PFSK-1 (cell line): ENCODE measurements around the gene EXOC1.

Experiments used
- FOXP2 ChIP-seq: optimal IDR thresholded peaks from 2 replicates; pipeline ENCODE3; 2011; ENCODE audit warnings: borderline replicate concordance, control low read depth, inconsistent platforms; ENCODE audit not compliant: insufficient read depth; ENCODE audit errors: extremely low read length, extremely low read depth
- POLR2AphosphoS5 ChIP-seq: IDR thresholded peaks from 2 replicates; pipeline ENCODE4 v1.6.1; 2012; ENCODE audit warnings: low read depth, mild to moderate bottlenecking, control low read depth, low read length, moderate library complexity
- REST ChIP-seq, 2 experiments: IDR thresholded peaks; 2 replicates each; pipeline versions ENCODE4 v1.6.1 to v1.8.0; 2011 to 2012; ENCODE audit warnings: low read depth in 2 of 2, low read length in 2 of 2, control low read depth in 1 of 2, inconsistent platforms in 1 of 2, mild to moderate bottlenecking in 1 of 2, moderate library complexity in 1 of 2; ENCODE audit not compliant: insufficient read depth in 1 of 2
- SIN3A ChIP-seq: IDR thresholded peaks from 2 replicates; pipeline ENCODE4 v1.6.1; 2012; ENCODE audit warnings: mild to moderate bottlenecking, low read length, moderate library complexity, borderline replicate concordance; ENCODE audit not compliant: insufficient read depth
- TAF1 ChIP-seq: IDR thresholded peaks from 2 replicates; pipeline ENCODE4 v1.6.1; 2012; ENCODE audit warnings: low read length, control low read depth, borderline replicate concordance; ENCODE audit not compliant: insufficient read depth

EXOC1 gene

GRCh38 chr4:55938481-55938880 lies 85.0 kb downstream of the EXOC1 start:
- TF ChIP-seq POLR2AphosphoS5 = no peak
- no peak for TF ChIP-seq FOXP2
- TF ChIP-seq TAF1 = no peak
- no peak for TF ChIP-seq REST (IDR thresholded peaks at IDR 0.05; ENCODE audit: insufficient read depth in 1 of 2, low read depth in 2 of 2, low read length in 2 of 2)
- TF ChIP-seq SIN3A = no peak

- TF ChIP-seq FOXP2 = no peak
- no peak for TF ChIP-seq TAF1
- TF ChIP-seq REST (IDR thresholded peaks at IDR 0.05; ENCODE audit: insufficient read depth in 1 of 2, low read depth in 2 of 2, low read length in 2 of 2) = no peak
Observed at GRCh38 chr4:55939421-55939820, 86.0 kb downstream of the EXOC1 start.

GRCh38 chr4:55941881-55942396 lies 88.5 kb downstream of the EXOC1 start:
- TF ChIP-seq FOXP2 = no peak
- TF ChIP-seq REST (IDR thresholded peaks at IDR 0.05; ENCODE audit: insufficient read depth in 1 of 2, low read depth in 2 of 2, low read length in 2 of 2) = no peak
- TF ChIP-seq TAF1 = no peak
- no peak for TF ChIP-seq SIN3A
- TF ChIP-seq POLR2AphosphoS5 = no peak

GRCh38 chr4:55947254-55947882 lies 93.9 kb downstream of the EXOC1 start:
- no peak for TF ChIP-seq FOXP2
- TF ChIP-seq SIN3A = no peak
- no peak for TF ChIP-seq TAF1
- TF ChIP-seq POLR2AphosphoS5 = no peak
- no peak for TF ChIP-seq REST (IDR thresholded peaks at IDR 0.05; ENCODE audit: insufficient read depth in 1 of 2, low read depth in 2 of 2, low read length in 2 of 2)
